Endothelial cell of umbilical vein (primary cell): Measurements from ENCODE around the gene GSPT1. TPM values are rescaled to one million over a fixed set of nuclear protein-coding genes. Genes with fewer than 3 reads are reported as not detected.

Experiments
- BruUV-seq: library from RNA; stranded (reverse); fragments of 400-500 nt; replicated peaks from 2 replicates; lab custom pipeline; 2021; lab: Mats Ljungman, UMichigan
- CTCF ChIA-PET: fragments of 300-600, 350-600 bp; sonication (Branson Sonifier 250); formaldehyde crosslinking; loops from one replicate; lab custom pipeline; 2021; ENCODE audit warnings: antibody characterized with exemption, inconsistent platforms; lab: Charles Lee
- POLR2A ChIA-PET: fragments of 300-600, 350-600 bp; sonication (Branson Sonifier 250); formaldehyde crosslinking; loops from one replicate; lab custom pipeline; 2021; ENCODE audit warnings: antibody characterized with exemption, inconsistent platforms; lab: Charles Lee
- DNase-seq: peaks from one replicate; pipeline ENCODE4 v3.0.0-alpha.2; 2011; ENCODE audit warnings: low read depth, low spot score
- FAIRE-seq: peaks from 2 replicates; lab custom pipeline; 2011; peaks lifted over from hg19 to GRCh38; lab: Jason Lieb, UNC
- H2AFZ ChIP-seq: 2 replicates; pipeline ENCODE4 v1.6.0; 2012; ENCODE audit warnings: low read depth, low read length, control low read depth, inconsistent platforms
- H3K27ac ChIP-seq: 2 replicates; pipeline ENCODE4 v1.5.1; 2011; ENCODE audit warnings: low read depth, mild to moderate bottlenecking, control low read depth, low read length, moderate library complexity; ENCODE audit not compliant: insufficient read depth
- H3K27me3 ChIP-seq, 2 experiments: 2 replicates each; pipeline versions ENCODE4 v1.6.0 to v1.6.1; 2011; ENCODE audit warnings: low read length in 2 of 2, mixed read lengths in 1 of 2; ENCODE audit not compliant: control insufficient read depth in 2 of 2, insufficient read depth in 2 of 2
- H3K36me3 ChIP-seq, 2 experiments: 2 replicates in 1 of 2; 3 replicates in 1 of 2; pipeline ENCODE4 v1.5.1; 2011; ENCODE audit warnings: low read length in 2 of 2, mild to moderate bottlenecking in 1 of 2, moderate library complexity in 1 of 2; ENCODE audit not compliant: control insufficient read depth in 2 of 2, insufficient read depth in 2 of 2; ENCODE audit errors: extremely low read depth in 1 of 2
- H3K4me1 ChIP-seq: 3 replicates; pipeline ENCODE4 v1.5.1; 2011; ENCODE audit warnings: mild to moderate bottlenecking, low read length; ENCODE audit not compliant: control insufficient read depth, insufficient read depth; ENCODE audit errors: extremely low read depth
- H3K4me2 ChIP-seq: 2 replicates; pipeline ENCODE4 v1.6.1; 2011; ENCODE audit warnings: low read length, control low read depth, mixed read lengths; ENCODE audit not compliant: insufficient read depth
- H3K4me3 ChIP-seq, 3 experiments: fragments of 200-600 bp in 1 of 3; sonication (generic), shearing (Covaris generic) in 1 of 3; replicated peaks in 1 of 3; 2 replicates each; pipeline ENCODE4 v1.5.1; 2011 to 2016; ENCODE audit warnings: control low read depth in 3 of 3, low read length in 3 of 3, mild to moderate bottlenecking in 2 of 3, inconsistent platforms in 1 of 3, low read depth in 1 of 3, moderate library complexity in 1 of 3; ENCODE audit not compliant: insufficient read depth in 1 of 3
- H3K79me2 ChIP-seq: 2 replicates; pipeline ENCODE4 v1.6.0; 2012; ENCODE audit warnings: low read length, inconsistent platforms; ENCODE audit not compliant: control insufficient read depth, insufficient read depth
- H3K9ac ChIP-seq: replicated peaks from 2 replicates; pipeline ENCODE3; 2011; ENCODE audit warnings: low read length, control low read depth; ENCODE audit not compliant: insufficient read depth; ENCODE audit errors: extremely low read depth
- H3K9me1 ChIP-seq: replicated peaks from 3 replicates; pipeline ENCODE4 v1.6.0; 2011; ENCODE audit warnings: mild to moderate bottlenecking, low read length; ENCODE audit not compliant: control insufficient read depth, insufficient read depth; ENCODE audit errors: extremely low read depth
- H3K9me3 ChIP-seq: replicated peaks from 2 replicates; pipeline ENCODE4 v1.5.1; 2012; ENCODE audit warnings: low read length, inconsistent platforms; ENCODE audit not compliant: control insufficient read depth, insufficient read depth
- H4K20me1 ChIP-seq: replicated peaks from 2 replicates; pipeline ENCODE3; 2011; ENCODE audit warnings: mild to moderate bottlenecking, low read length; ENCODE audit not compliant: control insufficient read depth, insufficient read depth; ENCODE audit errors: extremely low read depth
- EZH2 ChIP-seq: IDR thresholded peaks from 2 replicates; pipeline ENCODE4 v1.6.1; 2012; ENCODE audit warnings: borderline replicate concordance, low read depth, mild to moderate bottlenecking, moderate library complexity, low read length, inconsistent platforms; ENCODE audit not compliant: severe bottlenecking
- FOS ChIP-seq: IDR thresholded peaks from 2 replicates; pipeline ENCODE4 v1.6.1; 2011; ENCODE audit warnings: mild to moderate bottlenecking, low read length, moderate library complexity, borderline replicate concordance; ENCODE audit not compliant: insufficient read depth
- GATA2 ChIP-seq: IDR thresholded peaks from 2 replicates; pipeline ENCODE4 v1.7.0; 2011; ENCODE audit warnings: low read depth, mild to moderate bottlenecking, moderate library complexity, mixed read lengths, low read length; ENCODE audit not compliant: insufficient read length, insufficient read depth
- JUN ChIP-seq: IDR thresholded peaks from 2 replicates; pipeline ENCODE4 v1.6.1; 2011; ENCODE audit warnings: borderline replicate concordance, low read depth; ENCODE audit not compliant: insufficient read length, insufficient read depth
- MYC ChIP-seq: IDR thresholded peaks from one replicate; pipeline ENCODE4 v1.6.1; 2011; ENCODE audit warnings: mild to moderate bottlenecking, low read depth, low read length
- POLR2A ChIP-seq: IDR thresholded peaks from 2 replicates; pipeline ENCODE4 v1.6.1; 2012; ENCODE audit warnings: low read depth, mild to moderate bottlenecking, control low read depth, low read length
- POLR2AphosphoS5 ChIP-seq: IDR thresholded peaks from 2 replicates; pipeline ENCODE4 v1.6.1; 2012; ENCODE audit warnings: low read depth, mild to moderate bottlenecking, control low read depth, low read length, moderate library complexity; ENCODE audit not compliant: insufficient read depth
- dilution Hi-C: fragments of 300-500 bp; cut with MboI; formaldehyde crosslinking; loops from one replicate; pipeline ENCODE4 v1.15.0; 2019; ENCODE audit warnings: low sequenced_read_pairs; ENCODE audit not compliant: extremely low pct_ligation_motif_present
- intact Hi-C: fragments of 100-400 bp; cut with micrococcal nuclease; formaldehyde crosslinking; loops from one replicate; pipeline ENCODE4 v1.10.0; 2022
- polyA plus RNA-seq, 4 experiments: library from polyadenylated mRNA; depleted of rRNA in 3 of 4; stranded (reverse) in 3 of 4; unstranded in 1 of 4; fragments of >200 nt; gene quantifications; 2 replicates each; pipeline versions ENCODE4 v1.2.1 to v1.2.3, GENCODE V29; 2011 to 2012; ENCODE audit warnings: missing spikeins in 1 of 4
- total RNA-seq: library from RNA; stranded (reverse); gene quantifications from 2 replicates; pipeline ENCODE4 v1.2.3, GENCODE V29; 2021
- TF ChIP-seq, protein P1 (sequence below), 2 donors: IDR thresholded peaks; 1 replicate in 1 of 2; 2 replicates in 1 of 2; pipeline ENCODE4 v1.5.1; 2011; ENCODE audit warnings: low read length in 2 of 2, mild to moderate bottlenecking in 2 of 2, moderate library complexity in 2 of 2, control low read depth in 1 of 2, inconsistent platforms in 1 of 2, low read depth in 1 of 2; ENCODE audit not compliant: insufficient read depth in 1 of 2; ENCODE audit errors: extremely low read depth in 1 of 2
- TF ChIP-seq, protein P2 (sequence below): IDR thresholded peaks from 2 replicates; pipeline ENCODE4 v1.6.1; 2011; ENCODE audit not compliant: insufficient read depth, insufficient read length

The GSPT1 gene
- total and polyA plus RNA-seq, 2 donors (not counting 3 experiments of a cell fraction or from before 2014, with no cell fraction given), result 40.3 to 152 TPM

DNA sequence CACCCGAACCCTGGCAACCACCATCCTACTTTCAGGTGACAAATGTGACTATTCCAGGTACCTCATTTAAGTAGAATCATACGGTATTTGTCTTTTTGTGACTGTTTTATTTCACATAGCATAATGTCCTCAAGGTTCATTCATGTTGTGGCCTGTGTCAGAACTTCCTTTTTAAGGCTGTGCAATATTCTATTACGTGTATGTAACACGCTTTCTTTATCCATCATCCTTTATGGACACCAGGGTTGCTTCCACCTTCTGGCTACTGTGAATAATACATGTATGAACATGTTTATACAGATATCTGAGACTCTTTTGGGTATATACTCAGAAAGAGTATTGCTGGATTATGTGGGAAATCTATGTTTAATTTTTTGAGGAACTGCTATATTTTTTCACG lies 35.7 kb downstream of the GSPT1 start:
- H4K20me1 ChIP-seq, result no peaks in the 10 kb centered on the region
- ChIA-PET POLR2A (no interaction called here), CTCF (no interaction called here)
- DNase-seq (no peak), FAIRE-seq (no peak)
- peaks cover 3% of the 10 kb centered on the region for H3K79me2 ChIP-seq
- H3K9me3 ChIP-seq, result no peaks in the 10 kb centered on the region
- intact Hi-C loops, result no loop called here
- peaks cover 14 to 36% of the 10 kb centered on the region in 2 experiments for H3K36me3 ChIP-seq
- no peak overlapping the region for H3K4me3 ChIP-seq
- no peaks in the 10 kb centered on the region for H3K27me3 ChIP-seq
- H3K4me2 ChIP-seq, result no peak overlapping the region
- no peaks in the 10 kb centered on the region for H3K9me1 ChIP-seq
- no peaks in the 10 kb centered on the region for H3K4me1 ChIP-seq
- H3K9ac ChIP-seq, result no peak overlapping the region
- TF ChIP-seq FOS, result no peak
- no peak for TF ChIP-seq EZH2
- TF ChIP-seq, protein P1, sequence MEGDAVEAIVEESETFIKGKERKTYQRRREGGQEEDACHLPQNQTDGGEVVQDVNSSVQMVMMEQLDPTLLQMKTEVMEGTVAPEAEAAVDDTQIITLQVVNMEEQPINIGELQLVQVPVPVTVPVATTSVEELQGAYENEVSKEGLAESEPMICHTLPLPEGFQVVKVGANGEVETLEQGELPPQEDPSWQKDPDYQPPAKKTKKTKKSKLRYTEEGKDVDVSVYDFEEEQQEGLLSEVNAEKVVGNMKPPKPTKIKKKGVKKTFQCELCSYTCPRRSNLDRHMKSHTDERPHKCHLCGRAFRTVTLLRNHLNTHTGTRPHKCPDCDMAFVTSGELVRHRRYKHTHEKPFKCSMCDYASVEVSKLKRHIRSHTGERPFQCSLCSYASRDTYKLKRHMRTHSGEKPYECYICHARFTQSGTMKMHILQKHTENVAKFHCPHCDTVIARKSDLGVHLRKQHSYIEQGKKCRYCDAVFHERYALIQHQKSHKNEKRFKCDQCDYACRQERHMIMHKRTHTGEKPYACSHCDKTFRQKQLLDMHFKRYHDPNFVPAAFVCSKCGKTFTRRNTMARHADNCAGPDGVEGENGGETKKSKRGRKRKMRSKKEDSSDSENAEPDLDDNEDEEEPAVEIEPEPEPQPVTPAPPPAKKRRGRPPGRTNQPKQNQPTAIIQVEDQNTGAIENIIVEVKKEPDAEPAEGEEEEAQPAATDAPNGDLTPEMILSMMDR (IDR thresholded peaks at IDR 0.05; ENCODE audit: extremely low read depth in 1 of 2, insufficient read depth in 1 of 2, low read depth in 1 of 2, low read length in 2 of 2), result no peak
- no peak for TF ChIP-seq MYC
- TF ChIP-seq, protein P2, sequence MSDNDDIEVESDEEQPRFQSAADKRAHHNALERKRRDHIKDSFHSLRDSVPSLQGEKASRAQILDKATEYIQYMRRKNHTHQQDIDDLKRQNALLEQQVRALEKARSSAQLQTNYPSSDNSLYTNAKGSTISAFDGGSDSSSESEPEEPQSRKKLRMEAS, result no peak
- TF ChIP-seq POLR2A, result no peak
- dilution Hi-C loops, result no loop called here
- no peak overlapping the region for H2AFZ ChIP-seq
- no peak overlapping the region for H3K27ac ChIP-seq
- no TSS peak for BruUV-seq

DNA sequence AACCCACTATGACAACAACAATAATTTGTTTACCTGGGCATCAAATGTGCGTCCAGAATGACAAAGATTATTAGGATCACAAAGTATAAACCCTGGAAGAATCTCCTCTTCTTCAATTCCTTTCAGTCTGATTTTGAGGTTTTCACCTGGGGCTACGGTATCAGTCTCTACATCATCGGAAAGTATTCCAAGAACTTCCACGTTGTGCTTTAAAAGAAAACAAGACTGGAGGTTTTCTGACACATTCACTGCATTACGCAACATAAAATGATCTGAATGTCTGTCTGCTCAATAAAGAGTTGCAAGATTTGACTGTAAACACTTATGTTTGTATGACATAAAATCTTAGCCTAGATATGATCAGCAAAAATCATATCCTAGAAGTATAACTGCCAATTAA lies 38.4 kb downstream of the GSPT1 start:
- Histone ChIP-seq H4K20me1 (no peaks in the 10 kb centered on the region), H3K27ac (no peak overlapping the region), H3K9me3 (no peaks in the 10 kb centered on the region), H3K4me1 (no peaks in the 10 kb centered on the region), H3K4me2 (no peak overlapping the region), H2AFZ (no peak overlapping the region), H3K9me1 (no peaks in the 10 kb centered on the region), H3K27me3 (no peaks in the 10 kb centered on the region), H3K36me3 (peaks cover 9 to 39% of the 10 kb centered on the region in 2 experiments), H3K4me3 (no peak overlapping the region), H3K79me2 (peaks cover 3% of the 10 kb centered on the region), H3K9ac (no peak overlapping the region)
- CTCF ChIA-PET, result interaction anchor here (0.7 to 1.4 kb wide), 2 partner anchors 10 to 190 kb away, joined by 3 read pairs; no protein-coding TSS in a partner anchor
- dilution Hi-C loops (no loop called here), intact Hi-C loops (no loop called here)
- BruUV-seq, result no TSS peak
- no peak for FAIRE-seq
- DNase-seq, result no peak
- POLR2A ChIA-PET, result no interaction called here
- TF ChIP-seq FOS, result no peak
- TF ChIP-seq POLR2AphosphoS5, result no peak
- TF ChIP-seq JUN, result no peak
- TF ChIP-seq POLR2A, result no peak
- no peak for TF ChIP-seq GATA2
- no peak for TF ChIP-seq EZH2
- no peak for TF ChIP-seq MYC
- TF ChIP-seq, protein P1 (IDR thresholded peaks at IDR 0.05; ENCODE audit: extremely low read depth in 1 of 2, insufficient read depth in 1 of 2, low read depth in 1 of 2, low read length in 2 of 2), result no peak
- TF ChIP-seq, protein P2, result no peak
